GM03348 (cell line): ENCODE data around the gene YTHDC1.
A peak's percentile ranks its signal among the peaks of the same experiment; 100 is the strongest.

ENCODE experiments used
- DNase-seq: peaks from one replicate; pipeline ENCODE4 v3.0.0; 2012; ENCODE audit warnings: low spot score

The YTHDC1 gene

GRCh38 chr4:68358988-68359387 is 9.1 kb upstream of the YTHDC1 start:
- no peak for DNase-seq

GRCh38 chr4:68352791-68353190 is 2.9 kb upstream of the YTHDC1 start:
- no peak for DNase-seq

GRCh38 chr4:68349279-68349648 is 626 bp downstream of the YTHDC1 start:
- peak; percentile 9 for DNase-seq

GRCh38 chr4:68348577-68348976 is 1.3 kb downstream of the YTHDC1 start:
- no peak for DNase-seq

- no peak for DNase-seq
Measured at GRCh38 chr4:68347845-68348244, 2.0 kb downstream of the YTHDC1 start.

DNA sequence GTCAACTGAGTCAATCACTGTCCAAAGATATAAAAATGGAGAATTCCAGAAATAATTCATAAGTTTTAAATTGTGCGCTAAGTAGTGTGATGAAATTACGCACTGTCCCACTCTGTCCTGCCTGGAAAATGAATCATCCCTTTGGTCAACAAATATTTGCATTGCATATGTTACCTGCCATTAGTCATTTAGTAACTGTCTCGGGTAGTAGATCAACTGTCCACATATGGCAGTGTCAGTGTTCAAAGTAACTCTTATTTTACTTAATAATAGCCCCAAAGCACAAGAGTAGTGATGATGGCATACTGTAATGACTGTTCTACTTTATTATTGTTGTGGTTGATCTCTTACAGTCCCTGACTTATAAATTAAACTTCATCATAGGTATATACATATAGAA is 3.4 kb downstream of the YTHDC1 start:
- DNase-seq, result no peak

DNA sequence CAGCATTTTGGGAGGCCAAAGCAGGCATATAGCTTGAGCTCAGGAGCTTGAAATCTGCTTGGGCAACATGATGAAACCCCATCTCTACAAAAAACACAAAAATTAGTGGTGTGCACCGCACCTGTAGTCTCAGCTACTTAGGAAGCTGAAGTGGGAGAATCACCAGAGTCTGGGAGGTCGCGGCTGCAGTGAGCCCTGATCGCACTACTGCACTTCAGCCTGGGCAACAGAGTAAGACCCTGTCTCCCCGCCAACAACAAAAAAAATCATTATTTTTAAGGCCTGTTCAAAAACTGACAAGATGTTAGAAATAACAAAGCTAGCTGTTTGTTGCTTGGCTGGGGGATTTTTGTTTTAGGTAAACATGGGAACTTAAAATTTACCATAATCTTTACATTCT is 5.1 kb downstream of the YTHDC1 start:
- no peak for DNase-seq

DNA sequence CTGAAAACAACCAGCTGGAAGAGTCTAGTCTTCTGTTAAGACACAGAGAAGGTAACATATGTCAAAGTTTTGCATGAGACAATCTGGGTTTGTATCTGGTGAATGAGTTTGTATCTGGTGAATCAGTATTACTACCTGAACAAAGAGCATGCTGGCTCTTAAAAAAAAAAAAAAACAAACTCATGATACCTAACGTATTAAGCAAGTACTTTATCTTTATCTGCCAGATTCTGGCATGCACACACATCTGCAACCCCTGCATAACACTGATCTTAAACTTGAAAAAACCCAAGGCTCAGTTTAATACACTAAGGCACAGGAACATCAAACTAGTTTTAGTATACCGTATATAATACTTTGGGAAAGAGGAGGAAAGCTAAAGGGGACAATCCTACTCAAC is 5.8 kb downstream of the YTHDC1 start:
- no peak for DNase-seq

- DNase-seq, result peak; percentile 31
Measured at GRCh38 chr4:68342134-68342533, 7.8 kb downstream of the YTHDC1 start.

- no peak for DNase-seq
Measured at GRCh38 chr4:68338625-68339024, 11.3 kb downstream of the YTHDC1 start.

GRCh38 chr4:68337522-68337921 is 12.4 kb downstream of the YTHDC1 start:
- no peak for DNase-seq

DNA sequence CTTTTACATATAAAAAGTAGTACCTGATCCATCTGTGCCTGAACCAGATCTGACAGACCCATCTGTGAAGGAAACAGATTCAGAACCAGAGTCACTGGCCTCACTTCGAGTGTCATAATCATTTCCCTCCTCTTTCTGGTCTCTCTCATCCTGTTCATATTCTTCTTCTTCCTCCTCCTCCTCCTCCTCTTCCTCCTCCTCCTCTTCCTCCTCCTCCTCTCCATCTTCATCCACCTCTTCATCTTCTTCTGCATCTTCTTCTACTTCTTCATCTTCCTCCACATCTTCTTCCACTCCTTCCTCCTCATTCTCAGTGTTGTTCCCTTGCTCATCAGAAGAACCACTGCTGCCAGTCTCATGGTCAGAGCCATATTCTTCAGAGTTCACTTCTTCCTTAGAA is 12.9 kb downstream of the YTHDC1 start:
- DNase-seq, result no peak

- DNase-seq, result no peak
Measured at GRCh38 chr4:68336530-68336929, 13.4 kb downstream of the YTHDC1 start.

- DNase-seq, result no peak
Measured at GRCh38 chr4:68326141-68326540, 23.7 kb downstream of the YTHDC1 start.

DNA sequence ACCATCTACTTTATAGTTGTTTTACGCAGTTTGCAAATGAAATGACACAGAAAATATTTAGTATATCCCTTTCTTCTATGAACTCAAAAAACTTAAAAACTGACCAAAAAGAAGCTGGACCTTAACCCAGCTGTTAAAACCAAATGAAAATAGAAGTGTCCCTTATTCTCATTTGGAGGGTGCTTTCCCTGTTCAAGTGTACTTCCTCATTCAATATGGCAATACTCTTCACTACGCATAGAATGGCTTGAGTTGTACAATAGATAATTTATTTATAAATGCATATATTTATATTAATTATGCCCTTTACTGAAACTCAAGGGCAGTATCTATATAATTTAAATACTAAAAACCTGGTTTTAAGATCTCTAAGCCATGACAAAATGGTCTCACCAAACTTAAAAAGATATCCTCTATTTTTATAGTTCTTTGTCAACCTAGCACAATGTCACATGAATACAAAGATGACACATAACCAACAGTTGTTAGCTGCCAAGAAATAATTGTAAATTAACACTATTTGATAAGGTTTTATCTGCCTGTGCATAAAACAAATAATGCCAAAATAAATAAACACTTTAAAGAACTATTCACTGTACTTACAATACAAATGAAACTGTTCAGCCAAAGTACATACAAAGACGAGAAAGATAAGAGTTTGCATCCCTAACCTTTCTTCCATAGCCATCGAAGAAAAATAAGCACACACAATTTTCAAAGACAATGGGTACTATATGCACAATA is 25.2 kb downstream of the YTHDC1 start:
- DNase-seq, result no peak

GRCh38 chr4:68319040-68319439 is 30.9 kb downstream of the YTHDC1 start:
- no peak for DNase-seq

DNA sequence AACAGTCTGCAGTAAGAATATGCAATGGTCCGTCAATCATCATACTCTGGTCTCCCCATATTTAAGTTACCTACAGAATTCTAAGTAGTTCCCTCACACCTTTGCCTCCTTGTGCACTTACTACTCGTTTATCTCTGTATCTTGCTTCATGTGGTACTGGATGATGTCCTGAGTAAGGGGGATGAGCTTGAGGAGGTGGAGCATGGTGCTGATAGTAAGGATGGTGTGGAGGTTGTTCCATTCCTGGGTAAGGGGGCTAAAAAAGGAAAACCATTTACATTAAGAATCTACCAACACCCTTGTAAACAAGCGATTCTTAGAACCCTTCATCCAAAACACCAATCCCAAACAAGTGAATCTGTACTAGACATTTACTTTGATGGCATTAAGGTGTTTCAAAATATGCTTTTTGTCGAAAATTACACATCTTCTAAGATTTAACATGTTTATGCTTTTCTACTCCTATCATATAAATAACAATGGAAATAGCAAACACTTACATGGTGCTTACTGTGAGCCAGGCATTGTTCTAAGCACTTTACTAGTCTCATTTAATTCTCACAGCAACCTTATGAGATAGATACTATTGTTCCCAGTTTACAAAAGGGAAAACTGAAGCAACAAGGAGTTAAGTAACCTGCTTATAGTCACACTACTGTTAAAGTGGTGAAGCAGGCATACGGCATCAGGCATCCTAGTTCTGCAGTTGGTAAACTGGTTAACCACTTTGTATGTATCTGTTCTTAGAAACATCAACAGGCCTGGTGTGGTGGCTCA is 33.5 kb downstream of the YTHDC1 start:
- no peak for DNase-seq

- DNase-seq, result no peak
Measured at GRCh38 chr4:68310651-68311247, 39.1 kb downstream of the YTHDC1 start.

DNA sequence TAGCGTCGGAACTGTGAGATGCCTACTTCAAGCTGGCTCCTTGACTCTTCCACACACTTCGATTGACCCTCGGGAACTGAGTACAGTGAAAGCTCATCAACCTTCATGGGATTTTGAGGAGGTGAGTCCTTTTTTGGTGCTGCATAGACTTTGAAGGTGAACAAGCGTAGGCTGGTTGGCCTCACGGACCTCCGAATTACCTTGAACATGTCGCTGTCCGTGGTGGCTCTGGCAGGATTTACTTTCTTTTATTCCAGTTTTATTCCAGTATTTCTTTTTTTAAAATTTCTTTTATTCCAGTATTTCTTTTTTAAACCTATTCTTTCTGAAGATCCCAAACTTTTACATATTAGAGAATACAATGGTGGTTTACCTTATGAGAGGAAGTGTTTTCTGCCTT is 45.2 kb downstream of the YTHDC1 start:
- no peak for DNase-seq

DNA sequence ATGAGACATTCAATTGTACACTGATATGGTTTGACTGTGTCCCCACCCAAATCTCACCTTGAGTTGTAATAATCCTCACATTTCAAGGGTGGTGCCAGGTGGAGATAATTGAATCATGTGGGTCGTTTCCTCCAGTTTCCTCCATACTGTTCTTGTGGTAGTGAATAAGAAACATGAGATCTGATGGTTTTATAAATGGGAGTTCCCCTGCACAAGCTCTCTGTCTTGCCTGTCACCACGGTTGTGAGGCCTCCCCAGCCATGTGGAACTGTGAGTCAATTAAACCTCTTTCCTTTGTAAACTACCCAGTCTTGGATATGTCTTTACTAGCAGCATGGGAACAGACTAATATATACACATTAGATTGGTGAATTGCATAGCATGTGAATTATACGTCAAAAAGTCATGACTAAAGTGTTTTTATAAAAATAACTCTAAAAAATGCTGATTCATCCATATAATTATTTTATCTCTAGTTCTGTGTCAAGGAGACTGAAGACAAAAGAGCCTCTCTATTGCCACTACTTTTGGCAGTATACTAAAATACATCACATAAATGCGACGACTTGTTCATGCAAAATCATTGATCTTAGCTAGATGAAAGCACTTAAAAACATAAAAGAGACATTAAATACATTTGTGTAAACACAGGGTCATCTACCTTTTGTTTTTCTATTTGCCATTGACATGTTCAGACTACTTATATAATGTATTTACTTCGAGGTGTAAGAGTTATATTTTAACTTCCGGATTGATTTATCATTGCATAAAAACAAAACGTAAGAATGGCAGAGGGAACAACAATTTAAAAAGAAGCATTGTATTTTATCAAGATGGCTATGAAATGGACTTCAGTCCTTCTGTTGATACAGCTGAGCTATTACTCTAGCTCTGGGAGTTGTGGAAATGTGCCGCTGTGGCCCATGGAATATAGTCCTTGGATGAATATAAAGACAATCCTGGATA is 50.1 kb downstream of the YTHDC1 start:
- no peak for DNase-seq

DNA sequence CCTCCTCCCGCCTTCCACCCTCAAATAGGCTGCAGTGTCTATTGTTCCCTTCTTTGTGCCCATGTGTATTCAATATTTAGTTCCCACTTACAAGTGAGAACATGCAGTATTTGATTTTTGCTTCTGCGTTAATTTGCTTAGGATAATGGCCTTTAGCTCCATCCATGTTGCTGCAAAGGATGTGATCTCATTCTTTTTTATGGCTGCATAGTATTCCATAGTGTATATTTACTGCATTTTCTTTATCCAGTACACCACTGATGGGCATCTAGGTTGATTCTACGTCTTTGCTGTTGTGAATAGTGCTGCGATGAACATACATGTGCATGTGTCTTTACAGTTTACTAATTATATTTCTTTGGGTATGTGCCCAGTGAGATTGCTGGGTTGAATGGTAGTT is 52.8 kb downstream of the YTHDC1 start:
- no peak for DNase-seq

DNA sequence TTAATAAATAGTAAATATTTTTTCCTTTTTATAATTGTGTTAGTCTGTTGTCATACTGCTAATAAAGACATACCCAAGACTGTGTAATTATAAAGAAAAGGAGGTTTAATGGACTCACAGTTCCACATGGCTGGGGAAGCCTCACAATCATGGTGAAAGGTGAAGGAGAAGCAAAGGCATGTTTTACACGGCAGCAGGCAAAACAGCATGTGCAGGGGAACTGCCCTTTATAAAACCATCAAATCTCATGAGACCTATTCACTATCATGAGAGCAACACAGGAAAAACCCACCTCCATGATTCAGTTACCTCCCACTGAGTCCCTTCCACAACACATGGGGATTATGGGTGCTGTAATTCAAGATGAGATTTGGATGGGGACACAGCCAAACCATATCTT is 58.6 kb downstream of the YTHDC1 start:
- DNase-seq, result no peak
